T-helper 2 cell (primary cell): ENCODE results near the gene TRAF3.
"Not testable (repeated sequence)": the region's sequence is repeated elsewhere in the genome, so short reads cannot be mapped to it uniquely, and the experiment has no call there.

Source experiments
- DNase-seq, 5 experiments: peaks; one replicate each; pipeline versions ENCODE4 v3.0.0 to v3.0.0-alpha.2; 2012 to 2022

Gene TRAF3

GRCh38 chr14:102751088-102751487, 26.2 kb upstream of the TRAF3 start:
- no peak for DNase-seq

GRCh38 chr14:102752239-102752847, 24.9 kb upstream of the TRAF3 start:
- DNase-seq: no peak

- no peak for DNase-seq
Measured at GRCh38 chr14:102754370-102755262, 22.6 kb upstream of the TRAF3 start.

- DNase-seq: no peak
Measured at GRCh38 chr14:102757646-102758045, 19.6 kb upstream of the TRAF3 start.

- no peak for DNase-seq
Measured at GRCh38 chr14:102758087-102758486, 19.2 kb upstream of the TRAF3 start.

- no peak for DNase-seq
Measured at GRCh38 chr14:102759456-102760187, 17.6 kb upstream of the TRAF3 start.

GRCh38 chr14:102760496-102761193, 16.6 kb upstream of the TRAF3 start:
- no peak for DNase-seq

GRCh38 chr14:102761206-102761605, 16.0 kb upstream of the TRAF3 start:
- no peak for DNase-seq

- no peak for DNase-seq
Measured at GRCh38 chr14:102764220-102764671, 13.0 kb upstream of the TRAF3 start.

GRCh38 chr14:102765770-102766169, 11.5 kb upstream of the TRAF3 start:
- not testable (repeated sequence) for DNase-seq

GRCh38 chr14:102768223-102769048, 8.8 kb upstream of the TRAF3 start:
- peak in 1 of 5 experiments; percentile 23 for DNase-seq

- DNase-seq: no peak
Measured at GRCh38 chr14:102769049-102769327, 8.3 kb upstream of the TRAF3 start.

- no peak for DNase-seq
Measured at GRCh38 chr14:102770147-102771123, 6.8 kb upstream of the TRAF3 start.

GRCh38 chr14:102771144-102771543, 6.1 kb upstream of the TRAF3 start:
- no peak for DNase-seq

- DNase-seq: peak in 1 of 5 experiments; percentile 44
Measured at GRCh38 chr14:102772781-102773570, 4.3 kb upstream of the TRAF3 start.

GRCh38 chr14:102774391-102775153, 2.7 kb upstream of the TRAF3 start:
- DNase-seq: peak in 3 of 5 experiments; percentile 51 to 80 (median 57)

GRCh38 chr14:102775855-102776760, 1.1 kb upstream of the TRAF3 start:
- no peak for DNase-seq
